Measurements from ENCODE around the gene CIAPIN1. TPM values are rescaled to one million over a fixed set of nuclear protein-coding genes. Genes with fewer than 3 reads are reported as not detected.

The CIAPIN1 gene
- total RNA-seq, 2 experiments from 2014 or later = 27.8 to 28.0 TPM

DNA sequence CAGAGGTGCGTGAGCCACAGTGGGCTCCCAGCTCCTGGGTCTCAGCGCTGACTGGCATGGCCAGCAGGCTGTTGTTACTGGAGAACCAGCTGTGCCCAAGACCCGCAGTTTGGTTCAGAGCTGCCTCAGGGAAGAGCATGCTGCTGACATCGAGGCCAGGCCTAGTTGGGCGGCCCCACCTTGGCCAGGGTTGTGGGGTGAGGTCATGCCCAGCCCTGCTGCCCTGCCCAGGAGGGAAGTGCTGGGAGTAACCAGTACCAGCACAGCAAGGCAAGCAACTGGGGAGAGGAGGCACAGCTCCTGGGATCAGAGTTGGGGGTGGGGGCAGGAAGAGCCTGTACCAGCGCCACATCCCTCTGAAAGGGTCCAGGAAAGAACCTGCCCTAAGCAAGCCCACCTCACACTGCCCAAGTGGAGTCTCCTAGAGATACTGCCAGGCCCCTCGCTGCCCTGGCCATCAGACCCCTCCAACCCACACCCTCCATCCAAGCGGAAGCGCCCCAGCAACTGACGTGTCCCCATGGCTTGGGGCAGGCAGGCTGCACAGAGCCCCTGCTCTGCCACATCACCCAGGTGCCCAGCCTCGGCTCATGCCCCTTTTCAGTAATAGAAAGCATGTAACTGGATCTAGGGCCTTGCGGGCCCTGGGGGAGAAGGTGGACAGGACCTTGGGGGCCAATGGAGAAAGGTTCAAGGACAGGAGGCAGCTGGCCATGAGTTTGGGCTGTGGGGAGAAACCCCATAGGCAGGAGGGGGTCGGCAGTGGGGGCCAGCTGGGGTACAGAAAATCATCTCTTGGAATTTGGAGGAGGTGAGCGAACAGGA is 38.1 kb upstream of the CIAPIN1 start:
- POLR2A ChIA-PET = interaction anchor here (0.6 to 6.4 kb wide), 5 partner anchors 16 to 52 kb away, joined by 3 to 49 read pairs (median 4); partner anchors contain the start of gene CCDC102A

DNA sequence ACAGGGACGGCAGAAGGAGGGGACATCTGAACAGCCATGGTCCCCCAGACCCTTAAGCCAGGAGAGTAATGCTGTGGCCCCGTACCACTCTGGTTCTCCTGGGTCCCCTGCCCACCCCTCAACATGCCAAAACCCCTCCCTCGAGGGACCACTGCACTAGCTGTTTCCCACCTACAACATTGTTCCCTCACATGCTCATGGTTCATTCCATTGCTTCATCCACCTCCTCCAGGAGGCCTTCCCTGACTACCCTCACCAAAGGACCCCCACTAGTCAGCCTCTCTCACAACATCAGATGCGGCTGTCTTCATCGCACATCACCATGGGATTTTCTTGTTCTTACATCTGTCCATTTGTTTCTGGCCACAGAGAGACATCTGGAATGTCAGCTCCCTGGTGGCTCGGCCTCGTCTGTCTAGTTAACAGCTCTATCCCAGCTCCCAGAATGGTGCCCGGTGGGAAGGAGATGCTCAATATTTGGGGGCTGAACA is 37.4 kb upstream of the CIAPIN1 start:
- Histone ChIP-seq H3K4me1 (ENCODE audit: insufficient read depth, low read length) (peaks cover 22% of the 10 kb centered on the region), H3K36me3 (ENCODE audit: insufficient read depth, low read length) (no peaks in the 10 kb centered on the region), H3K9me3 (ENCODE audit: control insufficient read depth in 1 of 2, insufficient read depth in 1 of 2, low read length in 2 of 2) (no peaks in the 10 kb centered on the region), H3K27ac (ENCODE audit: low read depth in 1 of 2, low read length in 2 of 2) (no peak overlapping the region), H3K4me3 (ENCODE audit: low read length) (no peak overlapping the region), H3K27me3 (ENCODE audit: control insufficient read depth in 1 of 2, insufficient read depth in 2 of 2, low read length in 2 of 2) (no peaks in the 10 kb centered on the region)
- H3K9me3 Mint-ChIP-seq = no peaks in the 10 kb centered on the region
- ChIA-PET CTCF (interaction anchor here (1.9 kb wide), 1 partner anchor 22 kb away, joined by 8 read pairs; the partner anchor contains the start of gene POLR2C), POLR2A (interaction anchor here (1.0 to 6.4 kb wide), 2 partner anchors 46 to 53 kb away, joined by 3 to 49 read pairs; partner anchors contain the start of gene CCDC102A)
- peak overlapping the region; percentile 89 for H3K4me3 Mint-ChIP-seq
- no peak for TF ChIP-seq CTCF (IDR thresholded peaks at IDR 0.05)
- no peaks in the 10 kb centered on the region for H3K36me3 Mint-ChIP-seq (ENCODE audit: low read depth)
- intact Hi-C loops (cut with DNase I, micrococcal nuclease) = no loop called here
- no peaks in the 10 kb centered on the region for H3K27me3 Mint-ChIP-seq
- ATAC-seq (ENCODE audit: poor library complexity) (no peak), DNase-seq (no peak)
- no peak overlapping the region for H3K27ac Mint-ChIP-seq
- peaks cover 34% of the 10 kb centered on the region for H3K4me1 Mint-ChIP-seq (ENCODE audit: low read depth)

More for the DNA sequence above, 38.1 kb upstream of the CIAPIN1 start:
- Mint-ChIP-seq H3K9me3 (no peaks in the 10 kb centered on the region), H3K36me3 (ENCODE audit: low read depth) (no peaks in the 10 kb centered on the region), H3K27me3 (no peaks in the 10 kb centered on the region), H3K4me1 (ENCODE audit: low read depth) (peaks cover 34% of the 10 kb centered on the region), H3K27ac (peak overlapping the region; percentile 69), H3K4me3 (peak overlapping the region; percentile 89)
- DNase-seq (no peak), ATAC-seq (ENCODE audit: poor library complexity) (no peak)
- Histone ChIP-seq H3K36me3 (ENCODE audit: insufficient read depth, low read length) (no peaks in the 10 kb centered on the region), H3K27me3 (ENCODE audit: control insufficient read depth in 1 of 2, insufficient read depth in 2 of 2, low read length in 2 of 2) (no peaks in the 10 kb centered on the region), H3K9me3 (ENCODE audit: control insufficient read depth in 1 of 2, insufficient read depth in 1 of 2, low read length in 2 of 2) (no peaks in the 10 kb centered on the region), H3K27ac (ENCODE audit: low read depth in 1 of 2, low read length in 2 of 2) (no peak overlapping the region), H3K4me3 (ENCODE audit: low read length) (peak overlapping the region; percentile 76), H3K4me1 (ENCODE audit: insufficient read depth, low read length) (peaks cover 22% of the 10 kb centered on the region)
- TF ChIP-seq CTCF (IDR thresholded peaks at IDR 0.05) = no peak
- intact Hi-C loops (cut with DNase I, micrococcal nuclease) = no loop called here
- CTCF ChIA-PET = interaction anchor here (0.7 to 1.9 kb wide), 3 partner anchors 23 to 249 kb away, joined by 3 to 8 read pairs (median 3); partner anchors contain the start of gene POLR2C

- CTCF ChIA-PET = interaction anchor here (1.3 kb wide), 1 partner anchor 22 kb away, joined by 4 read pairs; the partner anchor contains the start of gene POLR2C
- H3K4me3 Mint-ChIP-seq = peak overlapping the region; percentile 34
- Histone ChIP-seq H3K4me1 (ENCODE audit: insufficient read depth, low read length) (peaks cover 22% of the 10 kb centered on the region), H3K36me3 (ENCODE audit: insufficient read depth, low read length) (no peaks in the 10 kb centered on the region), H3K27ac (ENCODE audit: low read depth in 1 of 2, low read length in 2 of 2) (no peak overlapping the region), H3K27me3 (ENCODE audit: control insufficient read depth in 1 of 2, insufficient read depth in 2 of 2, low read length in 2 of 2) (no peaks in the 10 kb centered on the region), H3K9me3 (ENCODE audit: control insufficient read depth in 1 of 2, insufficient read depth in 1 of 2, low read length in 2 of 2) (no peaks in the 10 kb centered on the region), H3K4me3 (ENCODE audit: low read length) (no peak overlapping the region)
- no peaks in the 10 kb centered on the region for H3K9me3 Mint-ChIP-seq
- DNase-seq (no peak), ATAC-seq (ENCODE audit: poor library complexity) (no peak)
- intact Hi-C loops (cut with DNase I, micrococcal nuclease) = no loop called here
- no peak for TF ChIP-seq CTCF (IDR thresholded peaks at IDR 0.05)
- H3K36me3 Mint-ChIP-seq (ENCODE audit: low read depth) = no peaks in the 10 kb centered on the region
- no peaks in the 10 kb centered on the region for H3K27me3 Mint-ChIP-seq
- POLR2A ChIA-PET = interaction anchor here (1.0 to 6.4 kb wide), 3 partner anchors 9 to 54 kb away, joined by 3 to 49 read pairs (median 3); partner anchors contain the start of gene CCDC102A
- no peak overlapping the region for H3K27ac Mint-ChIP-seq
- H3K4me1 Mint-ChIP-seq (ENCODE audit: low read depth) = peaks cover 34% of the 10 kb centered on the region
Measured at GRCh38 chr16:57483725-57484514, 36.7 kb upstream of the CIAPIN1 start.
